ENCODE results near the gene AARS2. TPM values are rescaled to one million over a fixed set of nuclear protein-coding genes. Genes with fewer than 3 reads are reported as not detected.

AARS2 gene
- total and polyA plus RNA-seq, 8 donors: 2.9 to 19.3 (median 6.4) TPM

GRCh38 chr6:44255105-44255808 lies 57.9 kb downstream of the AARS2 start:
- Histone ChIP-seq H3K4me1 (peaks cover 33 to 73% (median 61%) of the 10 kb centered on the region in 4 donors), H3K9me3 (no peaks in the 10 kb centered on the region), H3K4me3 (no peak overlapping the region), H3K27ac (peak overlapping the region in 3 of 5 donors; percentile 95 to 97 (median 95)), H3K27me3 (no peaks in the 10 kb centered on the region), H3K36me3 (peaks cover 64 to 77% (median 73%) of the 10 kb centered on the region in 4 donors)
- WGBS, 5 donors: 43 to 55% (median 50%) methylated on average over 14 to 16 of the region's 16 CpGs
- peak in 1 of 3 donors; percentile 56 for TF ChIP-seq POLR2AphosphoS5 (IDR thresholded peaks at IDR 0.05)
- TF ChIP-seq, protein P1, sequence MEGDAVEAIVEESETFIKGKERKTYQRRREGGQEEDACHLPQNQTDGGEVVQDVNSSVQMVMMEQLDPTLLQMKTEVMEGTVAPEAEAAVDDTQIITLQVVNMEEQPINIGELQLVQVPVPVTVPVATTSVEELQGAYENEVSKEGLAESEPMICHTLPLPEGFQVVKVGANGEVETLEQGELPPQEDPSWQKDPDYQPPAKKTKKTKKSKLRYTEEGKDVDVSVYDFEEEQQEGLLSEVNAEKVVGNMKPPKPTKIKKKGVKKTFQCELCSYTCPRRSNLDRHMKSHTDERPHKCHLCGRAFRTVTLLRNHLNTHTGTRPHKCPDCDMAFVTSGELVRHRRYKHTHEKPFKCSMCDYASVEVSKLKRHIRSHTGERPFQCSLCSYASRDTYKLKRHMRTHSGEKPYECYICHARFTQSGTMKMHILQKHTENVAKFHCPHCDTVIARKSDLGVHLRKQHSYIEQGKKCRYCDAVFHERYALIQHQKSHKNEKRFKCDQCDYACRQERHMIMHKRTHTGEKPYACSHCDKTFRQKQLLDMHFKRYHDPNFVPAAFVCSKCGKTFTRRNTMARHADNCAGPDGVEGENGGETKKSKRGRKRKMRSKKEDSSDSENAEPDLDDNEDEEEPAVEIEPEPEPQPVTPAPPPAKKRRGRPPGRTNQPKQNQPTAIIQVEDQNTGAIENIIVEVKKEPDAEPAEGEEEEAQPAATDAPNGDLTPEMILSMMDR (IDR thresholded peaks at IDR 0.05): no peak
- no peak for DNase-seq
- intact Hi-C loops (cut with DNase I; ENCODE audit: low total_unique reads): no loop called here

GRCh38 chr6:44254191-44255104 lies 58.7 kb downstream of the AARS2 start:
- Histone ChIP-seq H3K36me3 (peaks cover 65 to 77% (median 73%) of the 10 kb centered on the region in 4 donors), H3K4me1 (peaks cover 41 to 82% (median 69%) of the 10 kb centered on the region in 4 donors), H3K27ac (peak overlapping the region in 1 of 5 donors; percentile 97), H3K4me3 (no peak overlapping the region), H3K27me3 (no peaks in the 10 kb centered on the region), H3K9me3 (no peaks in the 10 kb centered on the region)
- WGBS, 5 donors: 68 to 73% (median 72%) methylated on average over 12 of the region's 12 CpGs
- TF ChIP-seq, protein P1 (IDR thresholded peaks at IDR 0.05): no peak
- no peak for TF ChIP-seq POLR2AphosphoS5 (IDR thresholded peaks at IDR 0.05)
- no peak for TF ChIP-seq POLR2A (IDR thresholded peaks at IDR 0.05)
- TF ChIP-seq EP300 (IDR thresholded peaks at IDR 0.05): no peak
- intact Hi-C loops (cut with DNase I; ENCODE audit: low total_unique reads): no loop called here
- DNase-seq: no peak

DNA sequence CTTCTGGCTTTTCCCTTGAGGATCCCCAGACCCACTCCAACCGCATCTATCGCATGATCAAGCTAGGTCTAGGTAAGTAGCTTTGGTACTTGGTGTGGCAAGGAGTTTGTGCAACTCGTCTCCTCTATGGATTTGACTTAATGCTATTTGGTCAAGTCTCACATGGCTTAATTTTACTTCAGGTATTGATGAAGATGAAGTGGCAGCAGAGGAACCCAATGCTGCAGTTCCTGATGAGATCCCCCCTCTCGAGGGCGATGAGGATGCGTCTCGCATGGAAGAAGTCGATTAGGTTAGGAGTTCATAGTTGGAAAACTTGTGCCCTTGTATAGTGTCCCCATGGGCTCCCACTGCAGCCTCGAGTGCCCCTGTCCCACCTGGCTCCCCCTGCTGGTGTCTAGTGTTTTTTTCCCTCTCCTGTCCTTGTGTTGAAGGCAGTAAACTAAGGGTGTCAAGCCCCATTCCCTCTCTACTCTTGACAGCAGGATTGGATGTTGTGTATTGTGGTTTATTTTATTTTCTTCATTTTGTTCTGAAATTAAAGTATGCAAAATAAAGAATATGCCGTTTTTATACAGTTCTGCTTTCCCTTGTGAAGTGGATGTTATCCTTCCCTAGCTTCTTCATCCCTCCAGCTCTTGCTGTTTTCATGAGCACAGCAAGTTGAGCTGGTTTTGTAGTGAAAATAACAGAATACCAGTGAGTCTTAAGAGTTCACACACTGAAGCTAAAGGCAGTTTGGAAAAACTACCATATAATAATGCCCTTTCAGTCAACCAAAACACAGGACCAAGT lies 59.6 kb downstream of the AARS2 start:
- Histone ChIP-seq H3K36me3 (peaks cover 70 to 77% (median 73%) of the 10 kb centered on the region in 4 donors), H3K27me3 (no peaks in the 10 kb centered on the region), H3K9me3 (no peaks in the 10 kb centered on the region), H3K27ac (no peak overlapping the region), H3K4me1 (peaks cover 50 to 91% (median 78%) of the 10 kb centered on the region in 4 donors), H3K4me3 (no peak overlapping the region)
- DNase-seq: peak; percentile 59 to 66
- intact Hi-C loops (cut with DNase I; ENCODE audit: low total_unique reads): no loop called here
- no peak for TF ChIP-seq EP300 (IDR thresholded peaks at IDR 0.05)
- TF ChIP-seq, protein P1 (IDR thresholded peaks at IDR 0.05): peak in 4 of 7 experiments; percentile 8 to 39 (median 29)
- 55 to 62% (median 60%) methylated on average over 10 of the region's 10 CpGs for WGBS, 5 donors
